Activated T-helper 1 cell treated with anti-CD3 and anti-CD28 coated beads, Interleukin-12 subunit alpha, Interleukin-12 subunit beta, Interleukin-2, Interleukin-4 antibody, amounts not matched to agents 30 ng/mL and 10 ng/mL and 1 ng/mL, durations not matched to agents 14 hours and 24 hours and 36 hours (primary cell): ENCODE results near the gene PRKAG1. TPM values are rescaled to one million over a fixed set of nuclear protein-coding genes. Genes with fewer than 3 reads are reported as not detected.

Source experiments
- total RNA-seq: library from RNA; stranded (reverse); gene quantifications from 2 replicates; pipeline ENCODE4 v1.2.3, GENCODE V29; 2022

The PRKAG1 gene
- total RNA-seq, 1 donor from 2014 or later: 85.1 TPM

Other genes starting within 250 kb of the PRKAG1 start
- 0.32 and 0.78 TPM in 2 replicates for gene ADCY6, start 229.7 kb downstream of the PRKAG1 start, total RNA-seq
- gene CACNB3, start 200.3 kb downstream of the PRKAG1 start, total RNA-seq: 11.4 and 13.1 TPM in 2 replicates
- gene DDX23, start 166.6 kb downstream of the PRKAG1 start, total RNA-seq: 120 and 127 TPM in 2 replicates
- 7.9 and 9.3 TPM in 2 replicates for gene RND1, start 152.9 kb downstream of the PRKAG1 start, total RNA-seq
- gene FKBP11, start 93.3 kb downstream of the PRKAG1 start, total RNA-seq: 62.7 and 67.9 TPM in 2 replicates
- 116 and 117 TPM in 2 replicates for gene ARF3, start 61.3 kb downstream of the PRKAG1 start, total RNA-seq
- gene WNT10B, start 47.0 kb downstream of the PRKAG1 start, total RNA-seq: 0.13 and 0.37 TPM in 2 replicates
- 0.21 and 0.24 TPM in 2 replicates for gene WNT1, start 40.5 kb downstream of the PRKAG1 start, total RNA-seq
- 0.78 and 1.1 TPM in 2 replicates for gene DDN, start 19.4 kb downstream of the PRKAG1 start, total RNA-seq
- gene KMT2D, start 42.0 kb upstream of the PRKAG1 start, total RNA-seq: 107 and 109 TPM in 2 replicates
- gene RHEBL1, start 51.2 kb upstream of the PRKAG1 start, total RNA-seq: 8.6 and 10.7 TPM in 2 replicates
- 0.10 TPM in 1 of 2 replicates, not detected in the other for gene DHH, start 76.0 kb upstream of the PRKAG1 start, total RNA-seq
- 50.4 and 52.5 TPM in 2 replicates for gene LMBR1L, start 92.1 kb upstream of the PRKAG1 start, total RNA-seq
- gene TUBA1B, start 112.6 kb upstream of the PRKAG1 start, total RNA-seq: 1,521 TPM in 2 replicates
- 46.7 and 47.2 TPM in 2 replicates for gene TUBA1A, start 170.3 kb upstream of the PRKAG1 start, total RNA-seq
- gene TUBA1C, start 246.3 kb upstream of the PRKAG1 start, total RNA-seq: 261 and 270 TPM in 2 replicates